Tibial nerve (tissue), 4 donors: Measurements from ENCODE around the gene KCNQ4. TPM values are rescaled to one million over a fixed set of nuclear protein-coding genes. Genes with fewer than 3 reads are reported as not detected.

ENCODE experiments used
- DNase-seq, 2 donors: peaks; one replicate each; pipeline ENCODE4 v3.0.0-alpha.2; 2019; ENCODE audit warnings: low spot score in 2 of 2
- H3K27ac ChIP-seq, 4 donors: fragments of 200-600 bp; sonication (generic) in 3 of 4; one replicate each; pipeline ENCODE4 v1.5.1; 2017 to 2019; ENCODE audit warnings: mild to moderate bottlenecking in 1 of 4
- H3K27me3 ChIP-seq, 2 donors: fragments of 200-600 bp; sonication (generic) in 1 of 2; one replicate each; pipeline versions ENCODE4 v1.5.1 to v1.6.0; 2017 to 2019
- H3K36me3 ChIP-seq, 3 donors: fragments of 200-600 bp; sonication (generic); one replicate each; pipeline ENCODE4 v1.5.1; 2018 to 2019
- H3K4me1 ChIP-seq, 4 donors: fragments of 200-600 bp; sonication (generic) in 3 of 4; one replicate each; pipeline ENCODE4 v1.5.1; 2017 to 2019
- H3K4me3 ChIP-seq, 4 donors: fragments of 200-600 bp; sonication (generic) in 3 of 4; one replicate each; pipeline ENCODE4 v1.5.1; 2017 to 2019; ENCODE audit warnings: mild to moderate bottlenecking in 1 of 4, moderate library complexity in 1 of 4
- H3K9me3 ChIP-seq, 4 donors: fragments of 200-600 bp; sonication (generic) in 3 of 4; one replicate each; pipeline ENCODE4 v1.5.1; 2017 to 2019
- CTCF ChIP-seq, 5 experiments: fragments of 200-600 bp in 3 of 5; fragments of 450-650 bp in 2 of 5; sonication (generic) in 3 of 5; IDR thresholded peaks; one replicate each; pipeline ENCODE4 v1.5.1; 2016 to 2019; ENCODE audit warnings: antibody characterized with exemption in 5 of 5, mild to moderate bottlenecking in 3 of 5, moderate library complexity in 2 of 5
- EP300 ChIP-seq, 2 donors: sonication (generic); formaldehyde crosslinking; IDR thresholded peaks; one replicate each; pipeline ENCODE4 v1.6.1; 2017; ENCODE audit warnings: antibody characterized with exemption in 2 of 2, mild to moderate bottlenecking in 1 of 2
- POLR2A ChIP-seq, 2 donors: fragments of 450-650 bp; IDR thresholded peaks; one replicate each; pipeline ENCODE4 v1.6.1; 2017; ENCODE audit warnings: antibody characterized with exemption in 2 of 2, mild to moderate bottlenecking in 2 of 2, moderate library complexity in 2 of 2
- WGBS, 2 donors: methylation state at CpG; one replicate each; pipeline ENCODE4 v1.1.5; 2018; 5-methylcytosine and 5-hydroxymethylcytosine counted together
- total RNA-seq, 4 donors: library from RNA; depleted of rRNA; stranded (reverse); fragments of >200 nt; gene quantifications; one replicate each; pipeline ENCODE4 v1.1.0, GENCODE V29; 2016

The KCNQ4 gene
- total RNA-seq, 4 donors from 2014 or later = 0.22 to 2.1 (median 1.7) TPM

- DNase-seq = no peak
- WGBS, 2 donors = 54 to 70% methylated on average over 2 of the region's 2 CpGs
- H3K27me3 ChIP-seq = no peaks in the 10 kb centered on the region
- peaks cover 0 to 69% (median 25%) of the 10 kb centered on the region in 4 donors for H3K4me1 ChIP-seq
- TF ChIP-seq EP300 (IDR thresholded peaks at IDR 0.05) (no peak), CTCF (IDR thresholded peaks at IDR 0.05) (no peak), POLR2A (IDR thresholded peaks at IDR 0.05) (no peak)
- no peaks in the 10 kb centered on the region for H3K36me3 ChIP-seq
- no peak overlapping the region for H3K27ac ChIP-seq
- H3K9me3 ChIP-seq = no peaks in the 10 kb centered on the region
- no peak overlapping the region for H3K4me3 ChIP-seq
These were observed 20.3 kb downstream of the KCNQ4 start for GRCh38 chr1:40803902-40804301.

GRCh38 chr1:40806240-40806639 lies 22.7 kb downstream of the KCNQ4 start:
- Histone ChIP-seq H3K36me3 (no peaks in the 10 kb centered on the region), H3K27ac (no peak overlapping the region), H3K4me3 (no peak overlapping the region), H3K27me3 (no peaks in the 10 kb centered on the region), H3K9me3 (no peaks in the 10 kb centered on the region), H3K4me1 (peaks cover 0 to 48% (median 12%) of the 10 kb centered on the region in 4 donors)
- 88% methylated on average over 3 of the region's 3 CpGs for WGBS, 2 donors
- TF ChIP-seq EP300 (IDR thresholded peaks at IDR 0.05) = no peak
- DNase-seq = no peak

- DNase-seq = peak in 1 of 2 donors; percentile 24
- H3K27me3 ChIP-seq = no peaks in the 10 kb centered on the region
These were observed 23.4 kb downstream of the KCNQ4 start for GRCh38 chr1:40806731-40807695.

GRCh38 chr1:40808002-40808401 lies 24.4 kb downstream of the KCNQ4 start:
- no peak overlapping the region for H3K4me3 ChIP-seq
- H3K27me3 ChIP-seq = no peaks in the 10 kb centered on the region
- H3K4me1 ChIP-seq = peaks cover 0 to 31% (median 3%) of the 10 kb centered on the region in 4 donors
- peak overlapping the region in 1 of 4 donors; percentile 51 for H3K27ac ChIP-seq
- WGBS, 2 donors = 48 to 56% methylated on average over 3 of the region's 3 CpGs
- no peak for DNase-seq
- TF ChIP-seq EP300 (IDR thresholded peaks at IDR 0.05) = no peak
- no peak for TF ChIP-seq POLR2A (IDR thresholded peaks at IDR 0.05)
- TF ChIP-seq CTCF (IDR thresholded peaks at IDR 0.05) = no peak
- H3K9me3 ChIP-seq = no peaks in the 10 kb centered on the region
- no peaks in the 10 kb centered on the region for H3K36me3 ChIP-seq

More at GRCh38 chr1:40806731-40807695, 23.4 kb downstream of the KCNQ4 start:
- WGBS, 2 donors = 47 to 50% methylated on average over 17 to 20 of the region's 20 CpGs
- TF ChIP-seq EP300 (IDR thresholded peaks at IDR 0.05) = no peak
- TF ChIP-seq POLR2A (IDR thresholded peaks at IDR 0.05) = no peak
- no peak for TF ChIP-seq CTCF (IDR thresholded peaks at IDR 0.05)
- peaks cover 0 to 41% (median 4%) of the 10 kb centered on the region in 4 donors for H3K4me1 ChIP-seq
- H3K36me3 ChIP-seq = no peaks in the 10 kb centered on the region
- H3K4me3 ChIP-seq = no peak overlapping the region
- peak overlapping the region in 2 of 4 donors; percentile 41 to 51 for H3K27ac ChIP-seq
- no peaks in the 10 kb centered on the region for H3K9me3 ChIP-seq

- TF ChIP-seq EP300 (IDR thresholded peaks at IDR 0.05) (no peak), POLR2A (IDR thresholded peaks at IDR 0.05) (no peak), CTCF (IDR thresholded peaks at IDR 0.05) (no peak)
- Histone ChIP-seq H3K27ac (peak overlapping the region in 1 of 4 donors; percentile 51), H3K4me3 (no peak overlapping the region), H3K36me3 (no peaks in the 10 kb centered on the region), H3K9me3 (no peaks in the 10 kb centered on the region), H3K4me1 (peaks cover 0 to 29% (median 3%) of the 10 kb centered on the region in 4 donors), H3K27me3 (no peaks in the 10 kb centered on the region)
- WGBS, 2 donors = 48 to 53% methylated on average over 3 of the region's 3 CpGs
- DNase-seq = no peak
These were observed 24.9 kb downstream of the KCNQ4 start for GRCh38 chr1:40808444-40808843.
